GM18861 (cell line): ENCODE results near the gene PEX5L.
A peak's percentile ranks its signal among the peaks of the same experiment; 100 is the strongest.
"Not testable (repeated sequence)": the region's sequence is repeated elsewhere in the genome, so short reads cannot be mapped to it uniquely, and the experiment has no call there.

Source experiments
- ATAC-seq: cut with Tn5 transposase; IDR thresholded peaks from one replicate; pipeline ENCODE4 v1.9.1; 2021; ENCODE audit not compliant: unreplicated experiment

The PEX5L gene

DNA sequence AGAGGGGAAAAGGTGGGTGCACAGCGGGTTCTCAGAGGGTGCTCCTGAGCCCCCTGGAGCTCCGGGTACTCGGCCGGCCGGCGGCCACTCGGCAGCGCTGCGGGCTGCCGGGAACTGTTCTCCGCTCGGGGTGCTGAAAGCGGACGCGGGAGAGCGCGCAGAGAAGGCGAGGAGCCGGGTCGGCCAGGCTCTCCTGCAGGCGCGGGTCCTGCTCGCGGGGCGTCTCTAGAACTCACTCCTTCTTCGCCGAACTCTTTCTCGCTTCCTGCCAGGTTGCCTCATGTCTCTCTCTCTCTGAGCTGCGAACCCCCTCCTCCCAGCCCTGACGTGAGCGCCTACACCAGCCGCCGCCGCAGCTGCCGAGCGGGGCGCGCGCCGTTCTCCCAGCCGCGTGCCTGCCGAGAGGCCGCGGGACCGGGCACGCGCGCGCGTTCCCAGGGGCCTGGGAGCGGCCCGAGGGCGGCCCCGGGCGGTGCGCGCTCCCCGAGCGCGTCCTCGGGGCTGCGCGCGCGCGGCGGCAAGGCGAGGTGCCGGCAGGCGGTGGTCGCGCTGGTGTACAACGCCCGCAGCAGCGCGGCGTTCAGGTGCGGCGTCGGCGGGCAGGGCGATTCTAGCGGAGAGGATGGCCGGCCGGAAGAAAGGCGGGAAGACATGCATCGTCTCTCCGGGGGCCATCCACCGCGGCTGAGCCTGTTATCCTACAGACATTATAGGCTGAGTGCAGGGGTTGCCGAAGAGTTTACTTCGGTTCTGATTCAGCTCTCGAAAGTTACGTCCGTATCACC lies at the start of gene PEX5L:
TSS of gene PEX5L (minus strand) at position 267 of the 785 bp plus-strand sequence. CDS start 338 bp downstream, outside the sequence.
- peak; percentile 62 for ATAC-seq

DNA sequence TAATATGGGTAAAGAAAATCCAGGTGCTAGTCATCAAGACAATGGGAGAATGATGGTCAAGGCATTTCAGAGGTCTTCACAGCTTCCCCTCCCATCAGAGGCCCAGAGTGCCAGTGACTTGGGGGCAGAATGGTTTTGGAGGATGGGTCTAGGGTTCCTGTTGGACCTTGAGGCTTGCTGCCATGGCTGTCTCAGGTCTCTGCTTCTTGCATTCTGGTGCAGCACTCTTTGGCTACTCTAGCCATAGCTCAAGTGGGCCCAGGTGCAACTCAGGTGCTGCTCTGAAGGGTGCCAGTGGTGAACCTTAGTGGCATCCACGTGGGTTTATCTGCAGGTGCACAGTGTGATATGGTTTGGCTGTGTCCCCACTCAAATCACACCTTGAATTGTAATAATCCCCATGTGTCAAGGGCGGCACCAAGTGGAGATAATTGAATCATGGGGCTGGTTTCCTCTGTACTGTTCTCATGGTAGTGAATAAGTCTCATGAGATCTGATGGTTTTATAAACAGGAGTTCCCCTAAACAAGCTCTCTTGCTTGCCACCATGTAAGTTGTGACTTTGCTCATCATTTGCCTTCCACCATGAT lies 48.5 kb upstream of the PEX5L start:
- ATAC-seq: no peak

- ATAC-seq: no peak
These were observed 46.0 kb upstream of the PEX5L start for GRCh38 chr3:180082699-180083098.

GRCh38 chr3:180078592-180078991 lies 41.9 kb upstream of the PEX5L start:
- no peak for ATAC-seq

GRCh38 chr3:180073561-180073960 lies 36.8 kb upstream of the PEX5L start:
- ATAC-seq: no peak

- ATAC-seq: no peak
These were observed 36.0 kb upstream of the PEX5L start for GRCh38 chr3:180072786-180073185.

DNA sequence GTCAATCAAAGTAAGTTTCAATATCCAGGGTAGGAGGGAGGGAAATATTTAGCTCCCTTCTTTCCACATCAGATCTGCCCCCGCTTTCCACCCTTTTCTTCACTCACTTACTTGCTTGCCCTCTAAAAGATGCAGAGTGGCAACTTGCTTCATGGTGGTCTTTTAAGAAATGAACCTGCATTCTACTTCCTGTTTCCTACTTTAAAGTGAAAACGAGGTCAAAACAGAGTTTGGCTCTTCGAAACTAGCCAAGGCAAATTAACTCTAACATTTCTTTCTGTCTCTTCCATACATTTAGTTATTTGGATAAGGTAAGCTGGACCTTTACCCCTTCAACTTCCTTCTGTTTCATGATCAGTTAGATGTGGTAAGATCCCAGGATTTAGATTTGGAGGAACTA lies 34.2 kb upstream of the PEX5L start:
- ATAC-seq: no peak

DNA sequence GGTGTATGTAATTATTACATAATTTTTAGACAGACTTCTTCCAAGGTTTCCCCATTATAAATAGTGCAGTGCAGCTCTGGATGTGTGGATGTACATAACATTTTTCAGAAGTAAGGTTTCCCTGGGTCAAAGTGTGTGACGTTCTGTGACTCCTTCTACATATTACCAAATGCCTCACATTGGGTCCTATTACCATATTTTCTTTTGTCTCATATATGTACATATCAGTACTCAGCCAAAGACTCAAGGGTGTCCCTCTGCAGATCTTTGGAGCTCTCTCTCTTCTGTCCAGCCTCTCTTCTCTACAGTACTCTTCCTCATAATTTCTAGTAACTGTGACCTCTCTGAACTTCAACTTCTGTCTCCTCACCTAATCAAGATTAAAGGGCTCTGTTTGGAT lies 31.3 kb upstream of the PEX5L start:
- no peak for ATAC-seq

GRCh38 chr3:180066598-180066997 lies 29.9 kb upstream of the PEX5L start:
- ATAC-seq: no peak

- no peak for ATAC-seq
These were observed 27.0 kb upstream of the PEX5L start for GRCh38 chr3:180063783-180064182.

DNA sequence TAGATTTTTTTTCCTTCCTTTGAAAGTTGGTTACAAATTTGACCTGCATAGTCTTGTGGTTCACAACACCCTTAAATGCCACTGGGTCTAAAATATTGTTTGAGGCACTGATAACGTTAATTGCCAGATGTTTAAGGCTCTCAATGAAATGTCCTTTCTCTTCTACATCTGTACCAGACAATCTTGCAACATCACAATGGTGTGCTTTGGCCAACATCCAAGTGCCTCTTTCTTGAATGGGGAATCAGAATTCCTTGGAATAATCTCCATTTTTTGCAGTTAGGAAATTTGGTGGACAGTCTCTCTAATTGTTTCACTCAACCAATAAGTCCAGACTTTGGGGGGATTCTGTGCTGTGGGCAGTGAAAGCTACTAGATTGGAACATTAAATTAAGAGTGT lies 26.0 kb upstream of the PEX5L start:
- no peak for ATAC-seq

DNA sequence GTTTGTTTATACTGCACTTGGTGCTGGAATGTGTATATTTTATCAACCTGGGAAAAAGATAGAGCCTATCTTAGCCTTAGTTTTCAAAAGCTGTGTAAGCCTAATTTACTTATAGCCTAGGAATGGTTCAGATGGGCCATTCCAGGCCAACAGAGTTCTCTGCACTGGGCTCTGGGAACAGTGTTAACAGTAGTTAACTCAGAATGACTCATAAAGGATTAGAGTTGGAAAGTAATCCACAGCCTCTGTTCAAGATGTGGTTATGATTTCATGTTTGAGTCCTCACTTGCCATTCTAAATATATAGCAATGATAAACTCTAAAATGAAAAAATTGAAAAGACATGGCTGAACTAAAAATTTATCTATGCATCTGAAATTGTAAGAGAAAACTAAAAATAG lies 22.6 kb upstream of the PEX5L start:
- no peak for ATAC-seq

- no peak for ATAC-seq
These were observed 21.5 kb upstream of the PEX5L start for GRCh38 chr3:180058238-180058637.

DNA sequence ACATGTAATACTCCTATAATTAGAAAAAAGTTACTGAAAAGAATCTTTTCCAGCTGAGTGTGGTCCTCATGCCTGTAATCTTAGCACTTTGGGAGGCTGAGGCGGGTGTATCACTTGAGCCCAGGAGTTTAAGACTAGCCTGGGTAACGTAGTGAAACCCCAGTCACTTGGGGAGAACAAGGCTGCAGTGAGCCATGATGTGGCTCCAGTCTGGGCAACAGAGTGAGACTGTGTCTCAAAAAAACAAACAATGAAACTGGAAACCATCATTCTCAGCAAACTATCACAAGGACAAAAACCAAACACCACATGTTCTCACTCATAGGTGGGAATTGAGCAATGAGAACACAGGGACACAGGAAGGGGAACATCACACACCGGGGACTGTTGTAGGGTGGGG lies 18.9 kb upstream of the PEX5L start:
- not testable (repeated sequence) for ATAC-seq

GRCh38 chr3:180049391-180049790 lies 12.7 kb upstream of the PEX5L start:
- no peak for ATAC-seq

DNA sequence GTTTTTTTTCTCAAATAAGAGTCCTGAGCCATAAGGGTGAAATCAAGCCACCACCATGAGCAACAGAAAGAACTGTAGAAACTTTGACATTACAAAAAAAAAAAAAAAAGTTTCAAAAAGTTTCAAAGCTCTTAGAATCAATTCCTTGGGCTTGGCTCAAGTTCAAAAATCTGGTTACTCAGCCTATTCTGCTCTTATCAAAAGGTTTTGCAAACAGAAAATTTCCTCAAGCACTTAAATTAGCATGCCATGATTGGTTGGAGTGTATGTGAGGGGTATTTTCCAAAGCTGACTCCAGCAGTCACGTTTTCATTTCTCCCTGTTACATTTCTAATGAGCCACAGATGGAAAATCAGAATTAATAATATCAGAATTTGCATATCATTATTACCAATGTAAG lies 12.1 kb upstream of the PEX5L start:
- ATAC-seq: no peak

DNA sequence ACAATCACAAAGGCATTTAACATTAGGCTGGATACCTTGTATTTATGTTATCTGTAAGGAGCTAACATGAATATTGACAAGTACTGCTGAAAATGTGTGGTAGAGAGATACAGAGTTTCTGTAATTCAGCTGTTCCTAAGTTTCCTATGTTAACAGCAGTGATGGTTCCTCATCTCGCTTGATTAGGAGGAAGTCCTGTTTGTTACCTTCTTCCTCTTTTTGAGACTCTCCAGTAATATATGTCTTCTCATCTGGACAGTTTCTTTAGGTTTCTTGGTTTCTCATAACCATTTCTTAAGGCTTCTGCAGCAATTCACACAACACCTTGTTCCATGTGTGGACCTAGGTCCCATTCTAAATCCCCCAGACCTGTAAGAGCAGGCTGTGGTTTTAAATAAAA lies 11.4 kb upstream of the PEX5L start:
- ATAC-seq: peak; percentile 91

GRCh38 chr3:180040966-180041365 lies 4.2 kb upstream of the PEX5L start:
- ATAC-seq: no peak

DNA sequence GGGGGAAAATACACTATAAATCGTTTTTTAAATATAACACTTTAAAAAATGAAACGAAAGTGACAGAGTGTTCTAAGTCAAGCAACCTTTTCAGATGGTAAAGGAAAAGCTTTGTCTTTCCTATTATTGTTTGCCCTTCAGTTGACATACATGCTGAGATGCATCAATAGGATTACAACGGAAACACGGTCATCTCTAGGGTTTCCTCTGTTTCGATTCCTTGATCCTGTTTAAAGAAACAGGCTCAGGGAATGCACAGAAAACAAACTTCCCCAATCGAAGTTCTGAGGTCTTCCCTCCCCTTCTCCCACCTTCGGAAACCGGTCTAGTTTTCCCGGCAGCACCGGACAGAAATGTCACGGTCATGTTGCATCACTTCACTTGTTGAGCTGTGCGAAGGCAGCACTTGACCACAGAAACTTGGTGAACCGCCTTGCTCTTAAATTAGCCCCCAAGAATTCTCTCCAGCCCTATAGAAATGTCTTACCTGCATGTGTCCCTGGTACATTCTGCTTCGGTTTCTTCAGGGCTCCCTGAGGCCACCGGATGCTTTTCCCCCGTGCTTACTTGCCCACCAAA lies 556 bp downstream of the PEX5L start:
- ATAC-seq: peak; percentile 29

GRCh38 chr3:180026997-180027396 lies 9.7 kb downstream of the PEX5L start:
- ATAC-seq: no peak

- ATAC-seq: no peak
These were observed 18.2 kb downstream of the PEX5L start for GRCh38 chr3:180018543-180018942.

GRCh38 chr3:180017846-180018245 lies 18.9 kb downstream of the PEX5L start:
- ATAC-seq: no peak
